ENCODE results near the gene ASCL5. TPM values are rescaled to one million over a fixed set of nuclear protein-coding genes. Genes with fewer than 3 reads are reported as not detected.

The ASCL5 gene
- total RNA-seq, 1 experiment from 2014 or later = 0.24 TPM

DNA sequence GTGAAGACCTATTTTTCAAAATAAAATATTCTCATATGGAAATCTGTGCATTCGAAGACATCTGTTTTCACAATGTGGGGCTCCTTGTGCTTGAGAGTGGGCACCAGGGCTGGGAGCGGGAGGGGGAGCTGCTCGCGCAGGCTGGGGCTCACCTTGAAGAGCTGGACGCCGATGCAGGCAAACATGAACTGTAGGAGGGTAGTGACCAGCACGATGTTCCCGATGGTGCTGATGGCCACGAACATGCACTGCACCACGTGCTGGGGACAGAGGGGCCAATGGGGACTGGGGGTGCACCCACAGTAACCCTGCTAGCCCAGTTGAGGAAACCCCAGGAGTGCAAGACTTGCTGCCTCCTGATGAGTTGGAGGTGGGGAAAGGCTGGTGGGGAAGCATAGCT is 61.3 kb downstream of the ASCL5 start:
- H3K36me3 ChIP-seq (ENCODE audit: low read depth) = no peaks in the 10 kb centered on the region
- intact Hi-C loops (cut with micrococcal nuclease; ENCODE audit: unreplicated experiment) = no loop called here
- H3K4me1 ChIP-seq (replicated peaks; ENCODE audit: insufficient read depth) = no peaks in the 10 kb centered on the region
- H3K27me3 ChIP-seq (ENCODE audit: insufficient read depth, low read depth) = peaks cover 57% of the 10 kb centered on the region
- no peak overlapping the region for H3K4me2 ChIP-seq
- no peaks in the 10 kb centered on the region for H3K79me2 ChIP-seq (ENCODE audit: low read depth)
- no peaks in the 10 kb centered on the region for H3F3A ChIP-seq (ENCODE audit: insufficient read depth, low read depth)
- no peak overlapping the region for H3K4me3 ChIP-seq
- no peak overlapping the region for H3K27ac ChIP-seq
- no peak for DNase-seq
- no peaks in the 10 kb centered on the region for H3K9me2 ChIP-seq (ENCODE audit: insufficient read depth)
- no TSS peak for BruUV-seq (replicated peaks)
- no peaks in the 10 kb centered on the region for H4K20me1 ChIP-seq (ENCODE audit: insufficient read depth)
- CTCF ChIA-PET = no interaction called here
- H3K9me3 ChIP-seq (ENCODE audit: insufficient read depth, low read depth) = no peaks in the 10 kb centered on the region
- POLR2A ChIA-PET (ENCODE audit: unreplicated experiment) = no interaction called here
- TF ChIP-seq EZH2 (IDR thresholded peaks at IDR 0.05; ENCODE audit: low read depth) (no peak), CTCF (conservative IDR thresholded peaks at IDR 0.05) (no peak)
- no peak overlapping the region for H2AFZ ChIP-seq

- intact Hi-C loops (cut with micrococcal nuclease; ENCODE audit: unreplicated experiment) = no loop called here
- no peaks in the 10 kb centered on the region for H3K79me2 ChIP-seq (ENCODE audit: low read depth)
- CTCF ChIA-PET = no interaction called here
Observed at GRCh38 chr1:201064806-201065205, 62.2 kb downstream of the ASCL5 start.

More at GRCh38 chr1:201064806-201065205, 62.2 kb downstream of the ASCL5 start:
- H3K4me3 ChIP-seq = no peak overlapping the region
- H3K36me3 ChIP-seq (ENCODE audit: low read depth) = no peaks in the 10 kb centered on the region
- no peaks in the 10 kb centered on the region for H4K20me1 ChIP-seq (ENCODE audit: insufficient read depth)
- BruUV-seq (replicated peaks) = no TSS peak
- H3K27ac ChIP-seq = no peak overlapping the region
- no peaks in the 10 kb centered on the region for H3K4me1 ChIP-seq (replicated peaks; ENCODE audit: insufficient read depth)
- no peaks in the 10 kb centered on the region for H3F3A ChIP-seq (ENCODE audit: insufficient read depth, low read depth)
- POLR2A ChIA-PET (ENCODE audit: unreplicated experiment) = no interaction called here
- no peak for TF ChIP-seq CTCF (conservative IDR thresholded peaks at IDR 0.05)
- no peak for TF ChIP-seq EZH2 (IDR thresholded peaks at IDR 0.05; ENCODE audit: low read depth)
- H2AFZ ChIP-seq = no peak overlapping the region
- H3K9me2 ChIP-seq (ENCODE audit: insufficient read depth) = no peaks in the 10 kb centered on the region
- H3K4me2 ChIP-seq = no peak overlapping the region
- peaks cover 48% of the 10 kb centered on the region for H3K27me3 ChIP-seq (ENCODE audit: insufficient read depth, low read depth)
- H3K9me3 ChIP-seq (ENCODE audit: insufficient read depth, low read depth) = no peaks in the 10 kb centered on the region
- no peak for DNase-seq

Other genes starting within 250 kb of the ASCL5 start
- 49.8 and 64.8 TPM in 2 replicates for gene INAVA, start 232.3 kb downstream of the ASCL5 start, total RNA-seq (2021)
- gene KIF21B, start 103.5 kb downstream of the ASCL5 start, total RNA-seq (2021) = 1.9 and 3.7 TPM in 2 replicates
- gene CACNA1S, start 14.8 kb downstream of the ASCL5 start, total RNA-seq (2021) = not detected in 2 replicates
- 92.9 and 94.3 TPM in 2 replicates for gene TMEM9, start 27.3 kb upstream of the ASCL5 start, total RNA-seq (2021)
- 4.3 TPM in 2 replicates for gene IGFN1, start 63.6 kb upstream of the ASCL5 start, total RNA-seq (2021)
- 0.94 and 1.1 TPM in 2 replicates for gene PKP1, start 156.3 kb upstream of the ASCL5 start, total RNA-seq (2021)

All from PC-9 (cell line).